HG02840 (cell line): ENCODE measurements around the gene LPAR1.
"Not testable (repeated sequence)": the region's sequence is repeated elsewhere in the genome, so short reads cannot be mapped to it uniquely, and the experiment has no call there.

ENCODE experiments used
- ATAC-seq: cut with Tn5 transposase; IDR thresholded peaks from one replicate; pipeline ENCODE4 v1.9.1; 2021; ENCODE audit warnings: mild to moderate bottlenecking, moderate library complexity, moderate number of reproducible peaks; ENCODE audit not compliant: unreplicated experiment, low FRiP score

Gene LPAR1

DNA sequence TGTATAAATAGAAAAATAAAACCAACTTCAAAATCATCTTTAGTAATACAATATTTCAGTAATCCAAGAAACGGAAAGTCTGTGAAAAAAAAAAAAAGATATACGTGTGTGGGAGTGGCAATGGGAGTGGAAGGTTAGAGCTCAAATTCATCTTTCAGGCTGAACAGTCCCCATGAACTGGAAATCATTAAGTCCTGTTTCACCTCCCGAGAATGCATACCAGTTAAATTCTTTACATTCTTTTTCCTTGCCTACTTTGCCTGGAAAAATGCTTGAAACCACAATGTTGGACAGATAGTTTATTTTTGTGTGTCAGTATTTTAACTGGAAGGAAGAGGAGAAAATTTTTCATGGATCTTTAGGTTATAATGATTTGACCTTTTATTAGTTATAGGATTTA lies 202.9 kb downstream of the LPAR1 start:
- ATAC-seq = no peak

DNA sequence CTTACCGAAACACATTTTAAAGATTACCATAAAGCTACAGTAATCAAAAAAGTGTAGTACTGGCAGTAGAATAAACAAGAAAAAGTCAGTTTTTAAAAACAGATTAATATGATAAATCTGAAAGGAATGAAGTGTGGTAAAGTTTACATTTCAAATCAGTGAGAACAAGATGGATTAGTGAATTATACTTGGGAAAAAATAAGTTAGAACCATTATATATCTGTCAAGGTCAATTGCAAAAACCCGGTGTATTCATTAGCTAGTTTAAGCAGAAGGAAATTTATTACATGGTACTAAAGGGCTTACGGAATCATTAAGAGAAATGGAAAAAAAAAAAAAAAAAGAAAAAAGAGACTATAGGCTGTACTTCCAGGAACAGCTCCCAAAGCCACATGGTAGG lies 205.3 kb downstream of the LPAR1 start:
- no peak for ATAC-seq

DNA sequence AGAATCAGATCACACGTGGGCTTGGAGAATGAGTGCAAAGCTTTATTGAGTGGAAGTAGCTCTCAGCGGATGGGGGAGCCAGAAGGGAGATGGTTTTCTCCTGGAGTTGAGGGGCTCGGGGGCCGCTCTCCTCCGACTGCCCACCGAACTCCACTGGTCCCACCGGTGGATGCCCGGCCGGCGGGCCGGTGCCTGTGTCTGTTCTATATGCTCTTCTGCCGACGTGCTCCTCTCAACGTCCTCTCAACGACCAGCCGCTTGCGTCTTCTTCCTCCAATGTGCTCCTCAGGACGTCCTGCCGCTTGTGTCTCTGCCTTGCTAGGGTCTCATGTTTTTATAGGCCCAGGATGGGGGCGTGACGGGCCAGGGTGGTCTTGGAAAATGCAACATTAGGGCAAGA lies 207.8 kb downstream of the LPAR1 start:
- no peak for ATAC-seq

DNA sequence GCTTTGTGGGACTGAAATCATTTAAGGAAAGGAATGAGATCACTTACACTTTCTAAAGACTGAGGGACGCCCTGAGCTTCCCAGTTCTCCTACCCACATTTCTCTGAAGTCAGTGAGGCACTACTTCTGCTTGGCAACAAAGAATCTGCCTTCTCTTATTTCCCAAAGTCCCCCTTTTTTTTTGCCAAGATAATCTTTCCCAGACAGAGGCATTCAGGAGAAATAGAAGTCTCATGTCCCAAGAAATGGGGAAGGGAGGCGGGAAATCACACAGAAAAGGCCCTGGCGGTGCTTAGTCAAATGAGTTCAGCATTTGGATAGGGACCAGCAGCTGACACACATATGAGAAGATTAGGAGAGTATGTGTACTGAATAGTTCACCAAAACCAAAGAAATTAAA lies 210.0 kb downstream of the LPAR1 start:
- ATAC-seq = no peak

DNA sequence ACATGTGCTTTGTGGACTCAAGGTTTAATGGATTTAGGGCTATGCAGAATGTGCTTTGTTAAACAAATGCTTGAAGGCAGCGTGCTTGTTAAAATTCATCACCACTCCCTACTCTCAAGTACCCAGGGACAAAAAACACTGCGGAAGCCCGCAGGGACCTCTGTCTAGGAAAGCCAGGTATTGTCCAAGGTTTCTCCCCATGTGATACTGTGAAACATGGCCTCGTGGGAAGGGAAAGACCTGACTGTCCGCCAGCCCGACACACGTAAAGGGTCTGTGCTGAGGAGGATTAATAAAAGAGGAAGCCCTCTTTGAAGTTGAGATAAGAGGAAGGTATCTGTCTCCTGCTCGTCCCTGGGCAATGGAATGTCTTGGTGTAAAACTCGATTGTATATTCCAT lies 211.9 kb downstream of the LPAR1 start:
- not testable (repeated sequence) for ATAC-seq

DNA sequence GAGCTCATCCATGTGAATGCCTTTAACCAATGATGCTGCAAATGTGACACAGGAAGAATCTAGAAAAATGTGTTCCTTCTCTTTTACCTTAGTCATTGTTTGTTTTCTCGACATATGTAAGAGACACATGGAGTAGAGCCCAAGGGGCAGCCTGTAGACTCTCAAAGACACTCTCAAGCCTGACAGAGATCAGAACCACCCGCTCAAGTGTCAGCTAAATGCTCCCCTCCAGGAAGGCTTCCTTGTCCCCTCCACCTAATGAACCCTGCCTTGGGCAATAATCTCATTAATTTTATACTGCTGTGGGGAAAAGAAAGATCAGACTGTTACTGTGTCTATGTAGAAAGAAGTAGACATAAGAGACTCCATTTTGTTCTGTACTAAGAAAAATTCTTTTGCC lies 212.3 kb downstream of the LPAR1 start:
- ATAC-seq = no peak

DNA sequence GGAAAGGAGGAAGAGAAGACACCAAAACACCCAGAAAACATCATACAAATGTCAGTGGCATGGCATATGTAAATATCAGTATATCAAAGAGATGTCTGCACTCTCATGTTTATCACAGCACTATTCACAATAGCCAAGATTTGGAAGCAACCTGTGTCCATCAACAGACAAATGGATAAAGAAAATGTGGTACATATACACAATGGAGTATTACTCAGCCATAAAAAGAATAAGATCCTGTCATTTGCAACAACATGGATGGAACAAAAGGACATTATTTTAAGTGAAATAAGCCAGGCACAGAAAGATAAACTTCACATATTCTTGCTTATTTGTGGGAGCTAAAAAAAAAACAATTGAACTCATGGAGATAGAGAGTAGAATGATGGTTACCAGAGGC lies 213.1 kb downstream of the LPAR1 start:
- not testable (repeated sequence) for ATAC-seq
